ENCODE measurements around the gene NKX2-3.

DNA sequence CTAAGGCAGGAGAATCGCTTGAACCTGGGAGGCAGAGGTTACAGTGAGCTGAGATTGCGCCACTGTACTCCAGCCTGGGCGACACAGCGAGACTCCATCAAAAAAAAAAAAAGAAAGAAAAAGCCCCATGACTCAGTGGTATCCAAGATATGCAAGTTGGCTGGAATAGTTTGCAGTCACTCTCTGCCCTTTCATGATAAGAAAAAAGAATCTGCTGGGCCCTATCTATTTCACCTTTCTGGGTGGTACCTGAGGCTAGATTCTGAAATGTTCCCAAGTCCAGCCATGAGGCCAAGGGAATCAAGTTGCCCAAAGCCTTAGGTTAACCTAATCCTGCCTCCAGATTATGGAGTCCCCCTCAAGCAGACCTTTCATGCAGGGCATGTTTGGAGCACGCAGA is 24.3 kb downstream of the NKX2-3 start:
- TF ChIP-seq ZFP36 (IDR thresholded peaks at IDR 0.05; ENCODE audit: low read depth, low read length, partially characterized antibody) (no peak), ARID4B (CRISPR knock-in tag; IDR thresholded peaks at IDR 0.05) (no peak), SMC3 (conservative IDR thresholded peaks at IDR 0.05; ENCODE audit: insufficient read depth, low read depth, low read length) (no peak), CTCF (IDR thresholded peaks at IDR 0.05 in 2 of 3, conservative IDR thresholded peaks at IDR 0.05 in 1 of 3; ENCODE audit: insufficient read depth in 2 of 3, low read depth in 1 of 3, low read length in 3 of 3) (no peak), ZNF707 (CRISPR knock-in tag; conservative IDR thresholded peaks at IDR 0.05) (no peak), NFIC (IDR thresholded peaks at IDR 0.05) (no peak), PCBP2 (IDR thresholded peaks at IDR 0.05; ENCODE audit: low read depth, low read length, poor library complexity, severe bottlenecking) (no peak)
- TF ChIP-seq, protein P1, sequence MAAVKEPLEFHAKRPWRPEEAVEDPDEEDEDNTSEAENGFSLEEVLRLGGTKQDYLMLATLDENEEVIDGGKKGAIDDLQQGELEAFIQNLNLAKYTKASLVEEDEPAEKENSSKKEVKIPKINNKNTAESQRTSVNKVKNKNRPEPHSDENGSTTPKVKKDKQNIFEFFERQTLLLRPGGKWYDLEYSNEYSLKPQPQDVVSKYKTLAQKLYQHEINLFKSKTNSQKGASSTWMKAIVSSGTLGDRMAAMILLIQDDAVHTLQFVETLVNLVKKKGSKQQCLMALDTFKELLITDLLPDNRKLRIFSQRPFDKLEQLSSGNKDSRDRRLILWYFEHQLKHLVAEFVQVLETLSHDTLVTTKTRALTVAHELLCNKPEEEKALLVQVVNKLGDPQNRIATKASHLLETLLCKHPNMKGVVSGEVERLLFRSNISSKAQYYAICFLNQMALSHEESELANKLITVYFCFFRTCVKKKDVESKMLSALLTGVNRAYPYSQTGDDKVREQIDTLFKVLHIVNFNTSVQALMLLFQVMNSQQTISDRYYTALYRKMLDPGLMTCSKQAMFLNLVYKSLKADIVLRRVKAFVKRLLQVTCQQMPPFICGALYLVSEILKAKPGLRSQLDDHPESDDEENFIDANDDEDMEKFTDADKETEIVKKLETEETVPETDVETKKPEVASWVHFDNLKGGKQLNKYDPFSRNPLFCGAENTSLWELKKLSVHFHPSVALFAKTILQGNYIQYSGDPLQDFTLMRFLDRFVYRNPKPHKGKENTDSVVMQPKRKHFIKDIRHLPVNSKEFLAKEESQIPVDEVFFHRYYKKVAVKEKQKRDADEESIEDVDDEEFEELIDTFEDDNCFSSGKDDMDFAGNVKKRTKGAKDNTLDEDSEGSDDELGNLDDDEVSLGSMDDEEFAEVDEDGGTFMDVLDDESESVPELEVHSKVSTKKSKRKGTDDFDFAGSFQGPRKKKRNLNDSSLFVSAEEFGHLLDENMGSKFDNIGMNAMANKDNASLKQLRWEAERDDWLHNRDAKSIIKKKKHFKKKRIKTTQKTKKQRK (IDR thresholded peaks at IDR 0.05; ENCODE audit: borderline replicate concordance, low read depth, low read length), result no peak
